Endodermal cell (in vitro differentiated cells): ENCODE results near the gene DOK6. TPM values are rescaled to one million over a fixed set of nuclear protein-coding genes. Genes with fewer than 3 reads are reported as not detected.
"Not testable (repeated sequence)": the region's sequence is repeated elsewhere in the genome, so short reads cannot be mapped to it uniquely, and the experiment has no call there.

Experiments used
- DNase-seq: peaks from one replicate; pipeline ENCODE4 v3.0.0-alpha.2; 2017
- H3K27ac ChIP-seq: 2 replicates; pipeline ENCODE4 v1.5.1; 2013; ENCODE audit warnings: mild to moderate bottlenecking, low read depth, low read length, moderate library complexity
- H3K27me3 ChIP-seq: 2 replicates; pipeline ENCODE4 v1.6.1; 2013; ENCODE audit warnings: mild to moderate bottlenecking, low read length, moderate library complexity; ENCODE audit not compliant: insufficient read depth, control insufficient read depth, poor library complexity, severe bottlenecking
- H3K36me3 ChIP-seq: 2 replicates; pipeline ENCODE4 v1.7.0; 2013; ENCODE audit warnings: mild to moderate bottlenecking, low read length, moderate library complexity; ENCODE audit not compliant: control insufficient read depth, insufficient read depth
- H3K4me1 ChIP-seq: one replicate; pipeline ENCODE4 v1.7.0; 2013; ENCODE audit warnings: low read length; ENCODE audit not compliant: control insufficient read depth, insufficient read depth
- H3K4me3 ChIP-seq: 2 replicates; pipeline ENCODE4 v1.5.1; 2013; ENCODE audit warnings: mild to moderate bottlenecking, low read length, moderate library complexity
- H3K9ac ChIP-seq: 2 replicates; pipeline ENCODE4 v1.6.1; 2013; ENCODE audit warnings: mild to moderate bottlenecking, low read length, moderate library complexity; ENCODE audit not compliant: poor library complexity, severe bottlenecking; ENCODE audit errors: extremely low read depth
- H3K9me3 ChIP-seq: 2 replicates; pipeline ENCODE4 v1.6.1; 2013; ENCODE audit warnings: mild to moderate bottlenecking, low read length, moderate library complexity; ENCODE audit not compliant: control insufficient read depth
- H3K27ac Mint-ChIP-seq: 2 replicates; pipeline ENCODE4 v1.8.0; 2020; ENCODE audit warnings: mixed read lengths
- H3K27me3 Mint-ChIP-seq: 2 replicates; pipeline ENCODE4 v1.8.0; 2021; ENCODE audit warnings: mild to moderate bottlenecking, mixed read lengths; ENCODE audit not compliant: insufficient read depth
- H3K36me3 Mint-ChIP-seq: 2 replicates; pipeline ENCODE4 v1.8.0; 2020; ENCODE audit warnings: low read depth, mixed read lengths
- H3K4me1 Mint-ChIP-seq: 2 replicates; pipeline ENCODE4 v1.8.0; 2020; ENCODE audit warnings: mixed read lengths
- H3K4me3 Mint-ChIP-seq: 2 replicates; pipeline ENCODE4 v1.8.0; 2020; ENCODE audit warnings: mild to moderate bottlenecking, moderate library complexity, mixed read lengths
- H3K9me3 Mint-ChIP-seq: 2 replicates; pipeline ENCODE4 v1.8.0; 2020; ENCODE audit warnings: mild to moderate bottlenecking, mixed read lengths
- CTCF ChIP-seq: fragments of 200-600 bp; sonication (generic); conservative IDR thresholded peaks from 2 replicates; pipeline ENCODE4 v1.5.0; 2021; ENCODE audit warnings: antibody characterized with exemption, mild to moderate bottlenecking
- WGBS, 2 experiments: methylation state at CpG; one replicate each; pipeline versions ENCODE4 v1.1.5 to v1.1.7; 2013; ENCODE audit warnings: missing lambda C conversion rate in 2 of 2, mixed read lengths in 1 of 2; ENCODE audit not compliant: insufficient coverage in 1 of 2, insufficient read length in 1 of 2; 5-methylcytosine and 5-hydroxymethylcytosine counted together
- total RNA-seq, 2 donors: library from RNA; stranded (reverse); fragmentation: NEBNext Ultra II Directional in 1 of 2; extraction: Animal tissue kit (Norgen Biotek cat#: 25700) in 1 of 2; gene quantifications; 2 replicates in 1 of 2; 3 replicates in 1 of 2; pipeline ENCODE4 v1.2.1, GENCODE V29; 2021

Gene DOK6
- total RNA-seq, 2 donors from 2014 or later = 5.7 to 5.9 TPM

DNA sequence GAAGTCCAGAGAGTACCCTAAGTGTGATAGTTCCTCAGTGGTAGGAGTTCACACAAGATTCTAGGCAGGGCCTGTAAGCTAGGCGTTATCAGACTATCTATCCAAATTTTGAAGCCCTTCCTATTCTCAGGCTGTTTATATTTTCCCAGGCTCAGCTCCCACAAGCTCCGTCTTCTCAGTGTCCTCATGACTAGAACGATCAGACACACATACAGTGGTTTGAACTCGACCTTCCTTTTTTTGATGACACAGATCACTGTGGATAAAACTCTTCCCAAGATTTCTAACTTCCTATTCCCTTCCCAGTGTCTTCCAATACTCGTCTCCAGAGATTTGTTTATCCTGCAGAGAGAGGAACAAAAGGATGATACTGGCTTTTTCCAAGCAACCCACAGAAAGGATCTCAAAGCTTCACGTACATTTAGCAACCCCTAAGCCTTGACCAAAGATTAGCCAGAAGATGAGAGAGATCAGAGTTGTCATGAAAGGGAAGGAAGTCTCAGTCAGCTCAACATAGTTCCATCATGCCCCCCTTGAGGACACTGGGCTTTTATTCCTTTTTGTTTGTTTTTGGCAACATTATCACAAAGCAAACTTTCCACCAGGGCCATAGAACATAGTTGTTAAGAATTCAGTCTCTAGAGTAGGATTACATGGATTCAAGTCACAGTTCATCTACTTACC lies 42.3 kb upstream of the DOK6 start:
- H3K4me3 Mint-ChIP-seq = no peak overlapping the region
- H3K9ac ChIP-seq = no peak overlapping the region
- no peak overlapping the region for H3K27ac ChIP-seq
- peaks cover 5% of the 10 kb centered on the region for H3K4me1 Mint-ChIP-seq
- no peaks in the 10 kb centered on the region for H3K4me1 ChIP-seq
- peaks cover 12% of the 10 kb centered on the region for H3K9me3 Mint-ChIP-seq
- H3K36me3 ChIP-seq = no peaks in the 10 kb centered on the region
- DNase-seq = no peak
- WGBS, 2 experiments = 80 to 90% methylated on average over 5 to 6 of the region's 6 CpGs
- no peaks in the 10 kb centered on the region for H3K36me3 Mint-ChIP-seq
- H3K27me3 ChIP-seq = no peaks in the 10 kb centered on the region
- no peaks in the 10 kb centered on the region for H3K27me3 Mint-ChIP-seq
- peaks cover 16% of the 10 kb centered on the region for H3K9me3 ChIP-seq
- TF ChIP-seq CTCF = no peak
- peak overlapping the region; percentile 12 for H3K4me3 ChIP-seq
- H3K27ac Mint-ChIP-seq = no peak overlapping the region

- H3K4me3 ChIP-seq, H3K36me3 ChIP-seq, H3K4me1 ChIP-seq, H3K4me1 Mint-ChIP-seq, DNase-seq, H3K27ac ChIP-seq, H3K27ac Mint-ChIP-seq, H3K9ac ChIP-seq, H3K4me3 Mint-ChIP-seq, H3K27me3 Mint-ChIP-seq, H3K27me3 ChIP-seq, H3K36me3 Mint-ChIP-seq: not testable (repeated sequence)
- 91 to 100% methylated on average over 1 of the region's 1 CpG for WGBS, 2 experiments
- peaks cover 16% of the 10 kb centered on the region for H3K9me3 ChIP-seq
- peaks cover 12% of the 10 kb centered on the region for H3K9me3 Mint-ChIP-seq
Measured at GRCh38 chr18:69359768-69360167, 40.9 kb upstream of the DOK6 start.

GRCh38 chr18:69364930-69365329 lies 35.8 kb upstream of the DOK6 start:
- Mint-ChIP-seq H3K9me3 (peaks cover 5% of the 10 kb centered on the region), H3K36me3 (no peaks in the 10 kb centered on the region), H3K4me1 (no peaks in the 10 kb centered on the region), H3K27ac (no peak overlapping the region), H3K4me3 (no peak overlapping the region), H3K27me3 (no peaks in the 10 kb centered on the region)
- Histone ChIP-seq H3K4me1 (no peaks in the 10 kb centered on the region), H3K4me3 (no peak overlapping the region), H3K9me3 (peaks cover 6% of the 10 kb centered on the region), H3K27me3 (no peaks in the 10 kb centered on the region), H3K36me3 (no peaks in the 10 kb centered on the region), H3K27ac (no peak overlapping the region), H3K9ac (no peak overlapping the region)
- 93% methylated on average over 2 of the region's 2 CpGs; no CpG with 5 or more reads in 1 of the 2 experiments for WGBS, 2 experiments
- DNase-seq = no peak
- no peak for TF ChIP-seq CTCF

GRCh38 chr18:69365658-69366057 lies 35.0 kb upstream of the DOK6 start:
- no peaks in the 10 kb centered on the region for H3K9me3 ChIP-seq
- peak; percentile 76 for TF ChIP-seq CTCF
- Mint-ChIP-seq H3K4me3 (no peak overlapping the region), H3K36me3 (no peaks in the 10 kb centered on the region), H3K27ac (no peak overlapping the region), H3K9me3 (no peaks in the 10 kb centered on the region), H3K4me1 (no peaks in the 10 kb centered on the region), H3K27me3 (no peaks in the 10 kb centered on the region)
- 77 to 93% methylated on average over 2 to 4 of the region's 4 CpGs for WGBS, 2 experiments
- no peaks in the 10 kb centered on the region for H3K36me3 ChIP-seq
- no peak overlapping the region for H3K27ac ChIP-seq
- no peaks in the 10 kb centered on the region for H3K4me1 ChIP-seq
- DNase-seq = peak; percentile 74
- H3K27me3 ChIP-seq = no peaks in the 10 kb centered on the region
- no peak overlapping the region for H3K4me3 ChIP-seq
- H3K9ac ChIP-seq = no peak overlapping the region
